ENCODE results near the gene ATXN7L3.
"Not testable (repeated sequence)": the region's sequence is repeated elsewhere in the genome, so short reads cannot be mapped to it uniquely, and the experiment has no call there.

ATXN7L3 gene

DNA sequence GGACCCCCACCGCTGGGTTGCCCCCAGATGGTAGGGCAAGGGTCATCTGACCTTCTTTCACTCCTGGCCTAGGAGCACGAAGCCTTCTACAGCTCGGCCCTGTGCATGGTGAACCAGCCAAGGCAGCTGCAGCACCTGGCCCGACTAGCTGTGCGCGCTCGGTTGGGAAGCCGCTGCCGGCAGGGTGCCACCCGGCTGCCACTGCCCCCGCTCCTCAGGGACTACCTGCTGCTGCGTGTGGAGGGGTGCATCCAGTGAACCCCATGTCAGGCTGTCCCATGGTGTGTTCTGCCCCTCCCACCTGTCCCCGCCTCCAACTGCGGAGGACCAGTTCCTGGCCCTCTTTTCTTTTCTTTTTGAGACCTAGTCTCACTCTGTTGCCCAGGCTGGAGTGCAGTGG, 21.6 kb downstream of the ATXN7L3 start:
- in situ Hi-C loops (cut with MboI; ENCODE audit: low sequenced_read_pairs): no loop called here

DNA sequence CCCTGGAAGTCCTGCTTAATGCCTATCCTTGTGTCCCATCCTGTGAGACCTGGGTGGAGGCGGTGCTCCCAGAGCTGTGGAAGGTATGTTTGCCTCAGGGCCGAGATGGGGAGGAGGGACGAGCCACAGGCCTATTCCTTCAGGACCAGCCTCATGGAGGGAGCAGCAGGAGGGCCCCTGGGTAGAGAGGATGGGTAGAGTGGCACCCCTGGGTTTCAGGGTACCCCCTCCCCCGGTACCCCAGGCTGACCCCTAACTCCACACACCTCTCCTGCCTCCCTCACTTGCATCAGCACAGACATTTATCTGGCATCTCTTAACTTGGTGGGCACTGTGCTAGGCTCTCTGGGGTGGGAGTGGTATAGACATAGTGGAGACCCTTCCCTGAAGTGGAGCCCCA, 22.0 kb downstream of the ATXN7L3 start:
- in situ Hi-C loops (cut with MboI; ENCODE audit: low sequenced_read_pairs): no loop called here

DNA sequence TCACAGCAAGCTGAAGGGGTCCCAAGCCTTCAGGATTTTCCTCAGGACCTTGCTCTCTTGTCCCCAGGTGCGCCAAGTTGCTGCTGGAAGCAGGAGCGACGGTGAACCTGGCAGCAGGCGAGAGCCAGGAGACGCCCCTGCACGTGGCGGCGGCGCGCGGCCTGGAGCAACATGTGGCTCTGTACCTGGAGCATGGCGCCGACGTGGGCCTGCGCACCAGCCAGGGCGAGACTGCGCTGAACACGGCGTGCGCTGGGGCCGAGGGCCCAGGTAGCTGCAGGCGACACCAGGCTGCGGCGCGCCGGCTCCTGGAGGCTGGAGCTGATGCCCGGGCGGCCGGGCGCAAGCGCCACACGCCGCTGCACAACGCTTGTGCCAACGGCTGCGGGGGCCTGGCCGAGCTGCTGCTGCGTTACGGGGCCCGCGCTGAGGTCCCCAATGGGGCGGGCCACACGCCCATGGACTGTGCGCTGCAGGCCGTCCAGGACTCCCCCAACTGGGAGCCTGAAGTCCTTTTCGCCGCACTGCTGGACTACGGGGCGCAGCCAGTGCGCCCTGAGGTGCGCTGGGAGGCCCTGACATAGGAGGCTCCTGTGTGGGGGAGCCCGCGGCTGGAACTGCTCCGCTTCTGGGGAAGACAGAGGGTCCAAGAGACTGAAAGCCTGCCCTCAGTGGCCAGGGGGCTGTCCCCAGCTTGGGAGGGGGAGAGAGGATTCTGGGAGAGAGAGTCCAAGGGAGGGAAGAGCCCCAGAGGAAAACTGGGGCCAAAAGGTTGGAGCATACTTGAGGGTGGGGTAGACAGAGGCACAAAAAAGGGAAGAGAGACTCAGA, 22.8 kb downstream of the ATXN7L3 start:
- in situ Hi-C loops (cut with MboI; ENCODE audit: low sequenced_read_pairs): no loop called here

DNA sequence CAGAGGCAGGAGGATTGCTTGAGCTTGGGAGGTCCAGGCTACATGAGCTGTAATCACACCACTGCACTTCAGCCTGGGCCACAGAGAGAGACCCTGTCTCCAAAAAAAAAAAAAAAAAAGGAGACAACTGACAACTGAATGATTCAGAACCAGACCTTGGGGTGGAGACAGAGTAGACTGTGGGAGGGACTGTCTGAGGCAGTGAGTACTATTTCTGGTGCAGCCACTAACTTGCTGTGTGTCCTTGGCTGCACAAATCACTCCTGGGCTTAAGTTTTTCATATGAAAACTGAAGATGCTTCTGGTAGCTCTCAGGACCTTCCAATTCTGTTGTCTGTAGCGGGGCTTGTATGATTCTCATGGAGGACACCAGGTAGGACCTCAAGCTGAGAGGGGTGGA, 23.4 kb downstream of the ATXN7L3 start:
- in situ Hi-C loops (cut with MboI; ENCODE audit: low sequenced_read_pairs): no loop called here

DNA sequence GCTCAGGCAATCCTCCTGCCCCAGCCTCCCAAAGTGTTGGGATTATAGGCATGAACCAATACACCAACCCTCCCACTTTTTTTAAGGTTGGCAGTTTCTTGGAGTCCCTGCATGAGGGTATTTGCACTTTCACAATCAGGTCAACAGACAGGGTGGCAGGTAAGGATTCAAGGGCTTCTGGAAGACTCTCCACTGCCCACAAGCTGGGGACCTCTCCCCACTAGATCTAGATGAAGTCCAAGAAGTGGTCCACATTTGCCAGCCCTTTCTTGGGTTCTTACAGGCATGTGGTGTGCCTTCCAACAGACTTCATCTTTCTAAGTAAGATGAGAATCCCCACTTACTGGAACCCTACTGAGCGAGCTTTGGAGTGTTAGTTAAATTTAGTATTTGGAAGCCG, 25.3 kb downstream of the ATXN7L3 start:
- in situ Hi-C loops (cut with MboI; ENCODE audit: low sequenced_read_pairs): no loop called here

DNA sequence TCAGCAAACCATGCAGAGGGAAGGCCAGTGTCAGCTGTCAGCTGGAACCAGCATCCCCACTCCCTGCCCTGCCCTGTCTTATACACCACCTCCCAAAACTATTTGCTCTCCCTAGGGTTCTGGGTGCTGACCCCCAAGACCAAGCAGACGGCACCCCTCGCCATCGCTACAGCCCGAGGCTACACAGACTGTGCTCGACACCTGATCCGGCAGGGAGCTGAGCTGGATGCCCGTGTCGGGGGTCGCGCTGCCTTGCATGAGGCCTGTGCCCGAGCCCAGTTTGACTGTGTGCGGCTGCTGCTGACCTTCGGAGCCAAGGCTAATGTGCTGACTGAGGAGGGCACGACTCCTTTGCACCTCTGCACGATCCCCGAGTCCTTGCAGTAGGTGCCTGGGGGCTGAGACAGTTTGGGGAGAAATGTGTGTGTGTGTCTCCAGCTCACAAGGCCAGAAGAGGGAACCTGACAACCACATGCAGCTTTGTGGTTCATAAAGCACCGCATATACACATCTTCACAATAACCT, 27.7 kb downstream of the ATXN7L3 start:
- in situ Hi-C loops (cut with MboI; ENCODE audit: low sequenced_read_pairs): no loop called here

DNA sequence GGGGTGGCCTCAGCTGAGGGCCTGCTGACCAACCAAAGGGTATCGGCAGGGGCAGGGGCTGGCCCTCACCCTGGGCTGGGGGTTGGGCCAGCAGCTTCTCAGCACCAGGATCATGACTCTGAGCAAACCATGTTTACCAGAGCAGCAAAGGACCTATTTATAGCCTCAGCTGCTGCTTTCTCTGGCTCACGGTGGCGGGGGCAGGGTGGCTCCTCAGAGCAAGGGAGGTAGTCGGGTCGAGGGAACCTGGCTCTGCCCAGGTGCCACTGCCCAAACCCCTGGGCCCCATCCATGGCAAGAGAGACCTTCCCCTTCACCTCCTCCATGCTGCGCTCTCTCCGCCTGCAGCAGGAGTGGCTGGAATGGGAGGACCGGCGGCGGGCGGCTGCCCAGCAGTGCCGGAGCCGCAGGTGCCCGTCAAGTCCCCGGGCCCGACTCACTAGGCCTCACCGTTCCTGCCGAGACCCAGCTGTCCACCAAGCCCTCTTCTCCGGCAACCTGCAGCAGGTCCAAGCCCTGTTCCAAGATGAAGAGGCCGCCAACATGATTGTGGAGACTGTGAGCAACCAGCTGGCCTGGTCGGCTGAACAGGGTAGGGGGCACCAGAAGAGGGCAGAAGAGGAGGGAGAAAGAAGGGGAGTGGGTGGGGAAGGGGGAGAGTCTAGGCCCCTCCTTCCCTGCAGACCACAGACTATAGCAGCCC, 29.0 kb downstream of the ATXN7L3 start, which contains the start of gene ASB16:
Gene ASB16 (plus strand): TSS at position 206 of the 703 bp plus-strand sequence. CDS start 86 bp downstream, at position 292.
- in situ Hi-C loops (cut with MboI; ENCODE audit: low sequenced_read_pairs): no loop called here

DNA sequence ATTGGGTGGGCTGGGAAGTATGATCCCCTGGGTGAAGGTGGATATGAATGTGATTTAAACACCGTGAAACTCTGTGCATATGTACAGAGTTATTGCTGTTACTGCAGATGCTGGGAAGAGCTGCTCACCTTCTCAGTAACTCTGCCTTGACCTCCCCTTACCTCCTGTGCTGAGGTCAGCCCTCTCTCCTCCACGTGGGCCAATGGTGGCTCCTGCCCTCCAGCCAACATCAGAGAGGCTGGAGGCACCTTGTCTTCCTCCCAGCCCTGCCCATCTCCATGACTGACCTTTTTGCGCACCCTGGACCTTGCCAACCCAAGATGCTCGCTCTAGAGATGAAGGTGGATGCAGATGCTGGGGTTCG, 29.6 kb downstream of the ATXN7L3 start:
- in situ Hi-C loops (cut with MboI; ENCODE audit: low sequenced_read_pairs): no loop called here

DNA sequence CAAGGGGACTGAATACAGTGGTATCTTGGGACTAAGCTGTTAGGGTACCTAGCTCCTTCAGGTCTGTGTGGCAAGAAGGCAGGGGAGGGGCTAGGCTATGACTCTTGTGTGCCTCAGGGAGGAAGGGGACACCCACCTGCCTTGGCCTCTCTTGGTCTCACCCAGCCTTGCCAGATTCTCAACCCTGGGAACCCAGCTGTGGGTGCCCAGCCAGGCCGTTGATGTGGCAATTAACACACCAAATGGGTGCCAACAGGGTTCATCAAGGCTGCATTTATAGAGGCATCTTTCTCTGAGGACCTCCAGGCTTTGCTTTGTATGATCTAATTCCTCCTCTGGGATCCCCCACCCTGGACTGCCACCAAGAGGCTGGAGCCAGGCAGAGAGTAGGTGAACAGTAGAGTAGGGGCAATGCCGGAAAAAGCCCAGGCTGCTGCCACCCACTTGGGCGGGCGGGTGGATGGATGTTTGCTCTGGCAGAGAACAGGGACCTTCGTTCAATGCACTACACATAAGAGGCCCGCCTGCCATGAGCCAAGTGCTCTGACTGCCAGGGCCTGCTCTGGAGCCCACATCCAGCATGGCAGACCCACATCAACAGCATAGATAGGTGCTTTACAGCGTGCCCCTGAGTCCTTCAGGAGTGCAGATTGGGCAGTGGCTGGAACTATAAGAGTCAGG, 32.4 kb downstream of the ATXN7L3 start:
- in situ Hi-C loops (cut with MboI; ENCODE audit: low sequenced_read_pairs): no loop called here

DNA sequence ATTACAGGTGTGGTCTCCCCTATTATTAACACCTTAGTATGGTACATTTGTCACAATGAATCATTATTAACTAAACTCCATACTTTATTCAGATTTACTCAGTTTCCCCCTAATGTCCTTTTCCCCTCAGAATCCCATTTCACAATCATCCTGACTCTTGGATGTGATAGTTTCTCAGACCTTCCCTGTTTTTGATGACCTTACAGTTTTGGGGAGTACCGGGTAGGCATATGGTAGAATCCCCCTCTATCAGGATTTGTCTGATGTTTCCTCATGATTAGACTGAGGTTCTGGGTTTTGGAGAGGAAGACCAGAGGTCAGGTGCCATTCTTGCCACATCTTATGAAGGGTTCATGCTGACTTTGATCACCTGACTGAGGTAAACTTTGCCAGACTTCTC, 35.2 kb downstream of the ATXN7L3 start:
- in situ Hi-C loops (cut with MboI; ENCODE audit: low sequenced_read_pairs): no loop called here

DNA sequence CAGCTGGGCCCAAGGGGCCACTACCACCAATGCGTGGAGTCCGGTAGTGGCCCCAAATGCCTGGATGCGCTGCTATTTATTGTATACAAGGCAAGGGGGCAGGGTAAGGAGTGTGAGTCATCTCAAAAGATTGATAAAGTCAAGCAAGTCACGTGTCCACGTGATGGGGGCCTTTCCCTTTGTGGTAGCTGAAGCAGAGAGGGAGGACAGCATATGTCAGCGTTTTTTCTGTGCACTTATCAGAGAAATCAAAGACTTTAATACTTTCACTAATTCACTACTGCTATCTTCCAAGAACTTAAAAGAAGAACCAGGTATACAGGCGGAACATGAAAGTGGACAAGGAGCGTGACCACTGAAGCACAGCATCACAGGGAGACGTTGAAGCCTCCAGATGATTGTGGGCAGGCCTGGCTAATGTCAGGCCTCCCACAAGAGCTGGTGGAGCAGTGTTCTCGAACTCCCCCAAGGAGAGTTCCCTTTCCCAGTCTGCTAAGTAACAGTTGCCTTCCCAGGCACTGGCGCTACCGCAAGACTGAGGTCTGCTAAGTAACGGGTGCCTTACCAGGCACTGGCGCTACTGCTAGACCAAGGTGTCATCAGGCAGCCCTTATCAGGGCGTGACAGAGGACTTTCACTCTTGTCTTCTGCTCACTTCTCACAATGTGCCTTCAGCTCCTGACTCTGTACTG, 40.0 kb downstream of the ATXN7L3 start:
- in situ Hi-C loops (cut with MboI; ENCODE audit: low sequenced_read_pairs): no loop called here

DNA sequence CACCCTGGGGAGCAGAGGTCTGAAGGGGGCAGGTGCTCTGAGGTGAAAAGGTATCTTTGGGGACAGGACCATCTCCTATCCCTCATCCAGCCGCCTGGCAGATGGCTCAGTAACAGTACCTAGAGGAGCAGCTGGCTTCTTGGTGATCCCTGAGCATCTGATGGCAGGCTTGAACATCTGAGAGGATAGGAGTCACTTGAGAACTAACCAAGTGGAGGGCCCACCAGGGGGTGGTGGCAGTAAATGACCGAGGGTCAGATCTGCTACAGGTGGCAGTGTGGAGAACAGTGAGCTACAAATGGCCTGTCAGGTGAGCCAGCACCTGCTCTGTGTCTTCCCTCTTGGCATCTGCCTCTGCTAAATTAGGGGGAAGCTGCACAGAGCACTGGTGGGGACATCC, 44.2 kb downstream of the ATXN7L3 start:
- in situ Hi-C loops (cut with MboI; ENCODE audit: low sequenced_read_pairs): no loop called here

DNA sequence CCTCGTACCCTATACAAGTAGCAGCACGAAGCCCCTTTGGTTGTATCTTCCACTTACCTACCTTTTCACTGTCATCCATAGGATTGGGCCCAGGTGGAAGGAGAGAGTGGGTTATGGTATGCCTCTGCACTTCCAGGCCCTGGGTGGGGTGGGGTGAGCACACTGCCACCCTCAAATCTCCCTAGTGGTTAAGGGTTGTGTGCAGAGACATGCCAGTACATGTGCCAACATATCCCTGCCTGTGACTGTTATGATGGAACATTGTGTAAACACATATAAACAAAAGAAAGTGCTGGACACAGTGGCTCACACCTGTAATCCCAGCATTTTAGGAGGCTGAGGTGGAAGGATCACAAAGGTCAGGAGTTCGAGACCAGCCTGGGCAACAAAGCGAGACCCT, 46.8 kb downstream of the ATXN7L3 start:
- in situ Hi-C loops (cut with MboI; ENCODE audit: low sequenced_read_pairs): no loop called here

DNA sequence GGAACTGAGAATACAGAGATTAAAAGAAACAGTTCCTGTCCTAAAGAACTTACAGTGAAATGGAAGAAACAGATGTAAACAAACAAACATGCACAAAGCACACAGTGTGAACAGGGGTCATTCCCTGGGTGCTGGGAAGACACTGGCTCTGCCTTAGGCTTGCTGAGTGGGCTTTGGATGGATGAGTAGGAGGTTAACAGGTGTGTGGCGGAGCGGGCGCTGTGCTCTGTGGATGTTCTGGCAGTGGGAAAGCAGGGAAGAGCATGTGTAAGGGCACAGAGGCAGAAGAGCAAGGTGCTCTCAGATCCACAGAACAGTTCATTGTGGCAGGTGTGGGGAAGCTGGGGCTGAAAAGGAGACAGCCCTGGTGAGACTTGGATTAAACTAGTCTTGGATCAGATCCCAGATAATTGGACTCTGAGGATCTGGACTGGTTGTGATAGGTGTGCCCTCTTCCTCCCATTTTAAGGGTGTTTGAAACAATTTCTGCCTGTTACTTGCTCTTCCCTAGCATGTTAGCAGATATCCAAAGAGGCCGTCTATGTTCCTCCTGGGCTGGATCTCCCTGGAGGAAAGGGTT, 49.8 kb downstream of the ATXN7L3 start:
- in situ Hi-C loops (cut with MboI; ENCODE audit: low sequenced_read_pairs): no loop called here

DNA sequence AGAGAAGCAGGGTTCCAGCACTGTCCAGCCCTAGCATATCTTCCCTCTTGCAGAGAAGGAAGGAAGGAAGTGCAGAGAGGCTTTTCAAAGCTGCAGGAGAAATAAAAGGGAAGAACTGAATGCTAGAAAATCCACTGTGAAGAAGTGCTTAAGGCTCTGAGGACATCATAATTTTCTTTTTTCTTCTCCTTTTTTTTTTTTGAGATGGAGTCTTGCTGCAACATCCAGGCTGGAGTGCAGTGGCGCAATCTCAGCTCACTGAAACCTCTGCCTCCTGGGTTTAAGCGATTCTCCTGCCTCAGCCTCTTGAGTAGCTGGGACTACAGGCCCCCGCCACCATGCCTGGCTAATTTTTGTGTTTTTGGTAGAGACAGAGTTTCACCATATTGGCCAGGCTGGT, 50.6 kb downstream of the ATXN7L3 start:
- in situ Hi-C loops (cut with MboI; ENCODE audit: low sequenced_read_pairs): not testable (repeated sequence)

DNA sequence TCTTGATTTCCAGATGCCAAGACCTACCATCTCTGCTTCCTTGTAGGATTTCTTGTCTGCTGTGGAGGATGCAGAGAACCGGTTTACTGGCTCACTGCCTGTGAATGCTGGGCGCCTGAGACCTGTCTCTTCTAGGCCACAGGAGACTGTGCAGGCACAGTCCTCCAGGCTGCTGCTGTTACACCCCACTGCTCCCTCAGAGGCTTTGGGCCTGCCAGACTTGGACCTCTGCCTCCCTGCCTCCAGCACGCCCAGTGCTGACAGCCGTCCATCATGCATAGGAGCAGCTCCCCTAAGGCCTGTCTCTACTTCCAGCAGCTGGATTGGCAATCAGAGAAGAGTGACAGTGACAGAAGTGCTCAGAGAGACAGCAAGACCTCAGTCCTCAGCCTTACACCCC, 51.9 kb downstream of the ATXN7L3 start:
- in situ Hi-C loops (cut with MboI; ENCODE audit: low sequenced_read_pairs): no loop called here

DNA sequence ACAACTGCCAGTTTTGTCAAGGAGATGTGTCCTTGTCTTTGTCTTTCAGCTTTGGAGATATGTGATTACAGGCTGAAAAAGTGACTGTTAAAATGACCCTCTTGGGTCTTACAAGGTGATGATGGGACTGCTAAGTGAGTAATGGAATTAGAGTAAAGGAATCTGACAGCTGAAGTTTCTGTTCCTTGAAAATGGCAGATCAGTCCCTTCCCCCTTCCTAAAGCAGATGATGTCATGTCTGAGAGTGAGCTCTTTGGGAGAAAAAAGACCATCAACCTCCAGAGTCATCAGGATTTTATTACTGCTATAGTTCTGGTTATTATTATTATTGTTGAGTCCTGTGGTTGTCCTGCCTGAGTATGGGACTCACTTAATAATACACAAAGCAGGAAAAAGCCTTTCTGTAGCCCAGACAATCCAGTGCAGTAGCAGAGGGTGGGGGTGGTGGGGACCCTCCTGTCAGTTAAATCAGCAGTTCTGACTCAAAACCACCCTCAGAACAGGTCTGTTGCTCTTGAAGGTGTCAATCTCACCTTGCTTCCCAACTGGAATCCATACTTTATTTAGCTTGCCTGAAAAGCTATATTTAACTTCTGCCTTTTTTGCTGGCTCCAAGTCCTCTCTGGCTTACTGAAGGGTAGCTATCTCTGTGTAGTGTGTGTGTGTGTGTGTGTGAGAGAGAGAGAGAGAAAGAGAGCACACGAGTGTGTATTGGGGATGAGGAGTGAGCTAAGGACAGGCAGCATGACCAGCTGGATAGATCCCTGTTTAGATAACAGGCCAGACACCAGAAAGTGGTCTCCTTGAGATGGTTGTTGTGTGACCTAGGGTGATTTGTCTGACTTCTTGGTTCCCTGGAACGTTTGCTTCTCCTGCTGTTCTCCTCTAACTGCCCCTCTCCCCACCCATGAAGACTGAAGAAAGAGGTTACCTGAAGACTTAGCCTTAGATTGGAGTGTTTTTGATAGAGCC, 53.0 kb downstream of the ATXN7L3 start:
- in situ Hi-C loops (cut with MboI; ENCODE audit: low sequenced_read_pairs): no loop called here

DNA sequence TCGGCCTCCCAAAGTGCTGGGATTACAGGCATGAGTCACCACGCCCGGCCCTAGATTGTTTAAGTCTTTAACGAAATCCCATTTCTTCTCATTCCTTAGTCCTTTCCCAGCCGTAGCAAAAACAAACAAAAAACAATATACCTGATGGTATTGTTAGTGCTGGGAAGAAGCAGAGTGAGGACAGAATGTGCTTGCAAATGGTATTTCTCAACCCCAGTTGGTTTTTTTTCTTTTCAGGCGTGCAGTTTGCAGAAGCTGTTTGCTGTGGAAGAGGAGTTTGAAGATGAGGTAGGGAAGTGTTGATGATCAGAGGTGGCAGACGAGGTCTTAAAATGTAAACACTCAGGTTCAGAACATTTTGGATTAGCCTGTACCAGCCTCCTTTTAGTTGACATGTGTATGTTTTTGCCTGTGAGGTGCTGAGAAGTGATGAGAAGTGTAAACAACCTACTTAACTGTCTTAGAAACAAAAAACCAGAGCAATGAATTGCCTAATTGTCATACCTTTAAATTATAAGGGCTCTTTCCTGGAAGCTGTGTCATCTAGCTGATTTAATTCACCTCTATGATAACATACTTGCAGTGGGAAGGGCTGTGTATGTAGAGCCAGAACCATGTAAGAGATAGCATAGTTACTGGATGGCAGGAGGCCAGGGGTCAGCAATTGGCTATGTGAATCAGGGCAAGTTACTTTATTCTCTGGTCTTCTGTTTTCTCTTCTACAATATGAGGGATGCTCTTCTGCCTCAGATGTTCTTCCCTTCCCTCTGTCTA, 54.5 kb downstream of the ATXN7L3 start:
- in situ Hi-C loops (cut with MboI; ENCODE audit: low sequenced_read_pairs): no loop called here

DNA sequence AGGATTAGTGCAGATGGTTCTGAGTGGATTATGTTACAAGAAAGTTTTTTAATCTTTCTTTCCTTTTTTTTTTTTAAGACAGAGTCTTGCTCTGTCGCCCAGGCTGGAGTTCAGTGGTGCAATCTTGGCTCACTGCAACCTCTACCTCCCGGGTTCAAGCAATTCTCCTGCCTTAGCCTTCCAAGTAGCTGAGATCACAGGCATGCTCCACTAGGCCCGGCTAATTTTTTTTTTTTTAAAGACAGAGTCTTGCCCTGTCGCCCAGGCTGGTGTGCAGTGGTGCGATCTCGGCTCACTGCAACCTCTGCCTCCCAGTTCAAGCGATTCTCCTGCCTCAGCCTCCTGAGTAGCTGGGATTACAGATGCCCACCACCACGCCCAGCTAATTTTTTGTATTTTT, 55.8 kb downstream of the ATXN7L3 start:
- in situ Hi-C loops (cut with MboI; ENCODE audit: low sequenced_read_pairs): not testable (repeated sequence)
